Neural cell (in vitro differentiated cells): Measurements from ENCODE around the gene CISD3. TPM values are rescaled to one million over a fixed set of nuclear protein-coding genes. Genes with fewer than 3 reads are reported as not detected.

Experiments
- H2AFZ ChIP-seq: fragments of 200-600, 300-800 bp; sonication (generic), shearing (Covaris generic); 2 replicates; pipeline ENCODE4 v1.6.0; 2014; ENCODE audit warnings: low read depth, mild to moderate bottlenecking, antibody characterized with exemption, low read length, moderate library complexity
- H3F3A ChIP-seq: fragments of 200-600 bp; shearing (Covaris generic); 2 replicates; pipeline ENCODE4 v1.6.1; 2016; ENCODE audit warnings: mild to moderate bottlenecking, moderate library complexity, mixed read lengths, antibody characterized with exemption, low read length; ENCODE audit not compliant: insufficient read depth, poor library complexity, severe bottlenecking
- H3K27ac ChIP-seq: fragments of 200-600, 300-800 bp; sonication (generic), shearing (Covaris generic); 2 replicates; pipeline ENCODE4 v1.5.1; 2014; ENCODE audit warnings: mild to moderate bottlenecking, low read length, moderate library complexity
- H3K27me3 ChIP-seq: fragments of 300-800, 200-600 bp; sonication (generic), shearing (Covaris generic); 2 replicates; pipeline ENCODE4 v1.6.0; 2014; ENCODE audit warnings: mild to moderate bottlenecking, low read depth, low read length, moderate library complexity; ENCODE audit not compliant: insufficient read depth
- H3K36me3 ChIP-seq: fragments of 300-800, 200-600 bp; sonication (generic), shearing (Covaris generic); 2 replicates; pipeline ENCODE4 v1.5.1; 2014; ENCODE audit warnings: mild to moderate bottlenecking, antibody characterized with exemption, low read length, moderate library complexity; ENCODE audit not compliant: insufficient read depth
- H3K4me2 ChIP-seq: fragments of 300-800, 200-600 bp; sonication (generic), shearing (Covaris generic); 2 replicates; pipeline ENCODE4 v1.6.0; 2014; ENCODE audit warnings: mild to moderate bottlenecking, low read length
- H3K4me3 ChIP-seq: fragments of 300-800, 200-600 bp; sonication (generic), shearing (Covaris generic); 2 replicates; pipeline ENCODE4 v1.5.1; 2014; ENCODE audit warnings: mild to moderate bottlenecking, low read length, moderate library complexity
- H3K79me2 ChIP-seq: fragments of 200-600 bp; shearing (Covaris generic); replicated peaks from 2 replicates; pipeline ENCODE4 v1.6.0; 2014; ENCODE audit warnings: mild to moderate bottlenecking, low read length, moderate library complexity; ENCODE audit not compliant: insufficient read depth
- H3K9ac ChIP-seq: fragments of 300-800, 200-600 bp; sonication (generic), shearing (Covaris generic); 2 replicates; pipeline ENCODE4 v1.6.1; 2016; ENCODE audit warnings: mild to moderate bottlenecking, low read length, mixed read lengths
- H3K9me2 ChIP-seq: fragments of 200-600 bp; shearing (Covaris generic); 2 replicates; pipeline ENCODE4 v1.6.1; 2016; ENCODE audit warnings: mild to moderate bottlenecking, low read length, mixed read lengths; ENCODE audit not compliant: insufficient read depth
- H3K9me3 ChIP-seq: fragments of 200-600, 300-800 bp; sonication (generic), shearing (Covaris generic); 2 replicates; pipeline ENCODE4 v1.6.1; 2016; ENCODE audit warnings: mild to moderate bottlenecking, mixed run types, low read length, moderate library complexity, mixed read lengths
- H4K20me1 ChIP-seq: fragments of 200-600 bp; shearing (Covaris generic); 2 replicates; pipeline ENCODE4 v1.6.1; 2016; ENCODE audit warnings: mild to moderate bottlenecking, mixed run types; ENCODE audit not compliant: insufficient read depth
- CTCF ChIP-seq: fragments of 450-650 bp; IDR thresholded peaks from 2 replicates; pipeline ENCODE4 v1.5.1; 2014; ENCODE audit warnings: antibody characterized with exemption, mild to moderate bottlenecking, moderate library complexity; ENCODE audit not compliant: poor library complexity, severe bottlenecking
- EP300 ChIP-seq: fragments of 450-650 bp; conservative IDR thresholded peaks from 2 replicates; pipeline ENCODE4 v1.6.1; 2014; ENCODE audit warnings: antibody characterized with exemption, mild to moderate bottlenecking, moderate library complexity; ENCODE audit not compliant: poor library complexity, severe bottlenecking
- EZH2 ChIP-seq: fragments of 200-600, 300-800 bp; shearing (Covaris generic), sonication (generic); IDR thresholded peaks from 2 replicates; pipeline ENCODE4 v1.6.1; 2014; ENCODE audit warnings: antibody characterized with exemption, low read length, borderline replicate concordance, mild to moderate bottlenecking; ENCODE audit not compliant: insufficient read depth, poor library complexity, severe bottlenecking
- MXI1 ChIP-seq: fragments of 450-650 bp; conservative IDR thresholded peaks from 2 replicates; pipeline ENCODE4 v1.6.1; 2014; ENCODE audit warnings: antibody characterized with exemption, mild to moderate bottlenecking; ENCODE audit not compliant: poor library complexity, severe bottlenecking
- POLR2AphosphoS5 ChIP-seq: IDR thresholded peaks from 2 replicates; pipeline ENCODE4 v1.6.1; 2012
- RAD21 ChIP-seq: fragments of 450-650 bp; conservative IDR thresholded peaks from 2 replicates; pipeline ENCODE4 v1.6.1; 2014; ENCODE audit warnings: antibody characterized with exemption, mild to moderate bottlenecking, moderate library complexity
- REST ChIP-seq: IDR thresholded peaks from 2 replicates; pipeline ENCODE4 v1.6.1; 2012; ENCODE audit warnings: borderline replicate concordance
- SMC3 ChIP-seq: fragments of 450-650 bp; conservative IDR thresholded peaks from 2 replicates; pipeline ENCODE4 v1.6.1; 2014; ENCODE audit warnings: antibody characterized with exemption, mild to moderate bottlenecking, moderate library complexity; ENCODE audit not compliant: poor library complexity
- TAF1 ChIP-seq: IDR thresholded peaks from 2 replicates; pipeline ENCODE4 v1.6.1; 2012; ENCODE audit warnings: low read depth
- polyA plus RNA-seq: library from polyadenylated mRNA; depleted of rRNA; stranded (reverse); fragments of >200 nt; gene quantifications from 2 replicates; pipeline ENCODE4 v1.2.3, GENCODE V29; 2014

The CISD3 gene
- polyA plus RNA-seq, 1 donor from 2014 or later = 1.2 TPM

GRCh38 chr17:38716368-38717005 is 13.7 kb upstream of the CISD3 start:
- no peaks in the 10 kb centered on the region for H3K27me3 ChIP-seq
- no peaks in the 10 kb centered on the region for H3K9me3 ChIP-seq
- no peak overlapping the region for H3K4me3 ChIP-seq
- no peak overlapping the region for H3K9ac ChIP-seq
- no peaks in the 10 kb centered on the region for H3F3A ChIP-seq
- no peaks in the 10 kb centered on the region for H3K9me2 ChIP-seq
- no peaks in the 10 kb centered on the region for H4K20me1 ChIP-seq
- no peak overlapping the region for H2AFZ ChIP-seq
- no peak overlapping the region for H3K27ac ChIP-seq
- no peaks in the 10 kb centered on the region for H3K36me3 ChIP-seq
- TF ChIP-seq MXI1 (no peak), RAD21 (no peak), EP300 (no peak), CTCF (no peak), SMC3 (no peak)
- no peak overlapping the region for H3K4me2 ChIP-seq
- no peaks in the 10 kb centered on the region for H3K79me2 ChIP-seq

- H3K9ac ChIP-seq = no peak overlapping the region
- TF ChIP-seq SMC3 = no peak
- no peak for TF ChIP-seq RAD21
- TF ChIP-seq REST = no peak
- TF ChIP-seq EZH2 = no peak
- TF ChIP-seq POLR2AphosphoS5 = no peak
- no peak for TF ChIP-seq MXI1
- no peak for TF ChIP-seq TAF1
- H3K79me2 ChIP-seq = no peaks in the 10 kb centered on the region
- no peak overlapping the region for H3K27ac ChIP-seq
- H3K9me2 ChIP-seq = no peaks in the 10 kb centered on the region
- H3K27me3 ChIP-seq = no peaks in the 10 kb centered on the region
- no peaks in the 10 kb centered on the region for H3F3A ChIP-seq
- H3K4me2 ChIP-seq = no peak overlapping the region
- H3K36me3 ChIP-seq = no peaks in the 10 kb centered on the region
- H2AFZ ChIP-seq = no peak overlapping the region
- no peaks in the 10 kb centered on the region for H3K9me3 ChIP-seq
- no peak overlapping the region for H3K4me3 ChIP-seq
- no peaks in the 10 kb centered on the region for H4K20me1 ChIP-seq
These were observed 12.9 kb upstream of the CISD3 start for GRCh38 chr17:38717139-38717745.
